Measurements from ENCODE around the gene MCM5. TPM values are rescaled to one million over a fixed set of nuclear protein-coding genes. Genes with fewer than 3 reads are reported as not detected.

Gene MCM5
- total and polyA plus RNA-seq, 2 donors from 2014 or later = 10.2 to 26.4 TPM

DNA sequence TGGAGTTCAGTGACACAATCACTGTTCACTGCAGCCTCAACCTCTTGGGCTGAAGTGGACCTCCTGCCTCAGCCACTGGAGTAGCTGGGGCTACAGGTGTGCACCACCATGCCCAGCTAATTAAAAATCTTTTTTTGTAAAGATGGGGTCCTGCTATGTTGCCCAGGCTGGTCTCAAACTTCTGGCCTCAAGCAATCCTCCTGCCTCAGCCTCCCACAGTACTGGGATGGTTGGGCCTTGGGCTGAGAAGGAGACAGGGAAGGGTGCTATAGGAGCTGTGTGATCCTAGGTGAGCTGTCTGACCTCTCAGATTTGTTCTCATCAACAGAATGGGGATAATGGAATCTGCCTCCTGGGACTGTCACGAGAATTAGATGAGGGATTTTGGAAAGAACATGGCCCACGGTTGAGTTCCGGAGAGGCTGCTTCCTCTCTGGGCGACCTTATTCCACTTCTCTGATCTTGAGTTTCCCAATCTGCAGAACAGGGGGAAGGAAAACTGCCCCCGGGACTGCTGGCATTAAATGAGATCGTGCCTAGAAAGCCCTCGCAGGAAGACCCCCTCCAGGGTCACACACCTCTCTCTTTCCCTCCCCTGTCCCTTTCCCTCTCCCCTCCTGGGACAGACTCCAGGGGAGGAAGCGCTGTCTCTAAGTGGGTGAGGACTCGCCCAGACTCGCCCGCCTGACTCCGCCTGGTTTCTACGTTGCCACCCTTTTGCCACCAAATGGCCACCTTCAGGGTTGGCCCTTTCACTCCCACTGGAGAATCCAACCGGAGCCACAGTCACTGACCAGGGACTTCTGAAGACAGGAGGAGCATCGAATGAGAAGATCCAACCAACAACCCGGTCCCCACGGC lies 50.1 kb downstream of the MCM5 start:
- intact Hi-C loops (cut with DNase I) = no loop called here
- FAIRE-seq (no peak), DNase-seq (peak in 1 of 5 donors; percentile 9)
- Histone ChIP-seq H3K36me3 (ENCODE audit: control insufficient read depth in 2 of 3, insufficient read depth in 3 of 3, low read length in 3 of 3) (no peaks in the 10 kb centered on the region), H3K9ac (ENCODE audit: low read length in 3 of 3) (no peak overlapping the region), H3K27me3 (ENCODE audit: control insufficient read depth, insufficient read depth, low read length) (no peaks in the 10 kb centered on the region), H3K4me1 (ENCODE audit: control insufficient read depth in 2 of 3, insufficient read depth in 2 of 3, low read depth in 1 of 3, low read length in 3 of 3) (no peaks in the 10 kb centered on the region), H3K9me3 (ENCODE audit: control insufficient read depth in 2 of 3, insufficient read depth in 1 of 3, low read length in 3 of 3) (no peaks in the 10 kb centered on the region), H3K4me3 (ENCODE audit: low read length in 3 of 3) (no peak overlapping the region), H3K27ac (ENCODE audit: low read depth in 2 of 2, low read length in 2 of 2) (no peak overlapping the region)
- TF ChIP-seq, protein P1, sequence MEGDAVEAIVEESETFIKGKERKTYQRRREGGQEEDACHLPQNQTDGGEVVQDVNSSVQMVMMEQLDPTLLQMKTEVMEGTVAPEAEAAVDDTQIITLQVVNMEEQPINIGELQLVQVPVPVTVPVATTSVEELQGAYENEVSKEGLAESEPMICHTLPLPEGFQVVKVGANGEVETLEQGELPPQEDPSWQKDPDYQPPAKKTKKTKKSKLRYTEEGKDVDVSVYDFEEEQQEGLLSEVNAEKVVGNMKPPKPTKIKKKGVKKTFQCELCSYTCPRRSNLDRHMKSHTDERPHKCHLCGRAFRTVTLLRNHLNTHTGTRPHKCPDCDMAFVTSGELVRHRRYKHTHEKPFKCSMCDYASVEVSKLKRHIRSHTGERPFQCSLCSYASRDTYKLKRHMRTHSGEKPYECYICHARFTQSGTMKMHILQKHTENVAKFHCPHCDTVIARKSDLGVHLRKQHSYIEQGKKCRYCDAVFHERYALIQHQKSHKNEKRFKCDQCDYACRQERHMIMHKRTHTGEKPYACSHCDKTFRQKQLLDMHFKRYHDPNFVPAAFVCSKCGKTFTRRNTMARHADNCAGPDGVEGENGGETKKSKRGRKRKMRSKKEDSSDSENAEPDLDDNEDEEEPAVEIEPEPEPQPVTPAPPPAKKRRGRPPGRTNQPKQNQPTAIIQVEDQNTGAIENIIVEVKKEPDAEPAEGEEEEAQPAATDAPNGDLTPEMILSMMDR (IDR thresholded peaks at IDR 0.05; ENCODE audit: borderline replicate concordance, extremely low read depth, insufficient read depth) = no peak

DNA sequence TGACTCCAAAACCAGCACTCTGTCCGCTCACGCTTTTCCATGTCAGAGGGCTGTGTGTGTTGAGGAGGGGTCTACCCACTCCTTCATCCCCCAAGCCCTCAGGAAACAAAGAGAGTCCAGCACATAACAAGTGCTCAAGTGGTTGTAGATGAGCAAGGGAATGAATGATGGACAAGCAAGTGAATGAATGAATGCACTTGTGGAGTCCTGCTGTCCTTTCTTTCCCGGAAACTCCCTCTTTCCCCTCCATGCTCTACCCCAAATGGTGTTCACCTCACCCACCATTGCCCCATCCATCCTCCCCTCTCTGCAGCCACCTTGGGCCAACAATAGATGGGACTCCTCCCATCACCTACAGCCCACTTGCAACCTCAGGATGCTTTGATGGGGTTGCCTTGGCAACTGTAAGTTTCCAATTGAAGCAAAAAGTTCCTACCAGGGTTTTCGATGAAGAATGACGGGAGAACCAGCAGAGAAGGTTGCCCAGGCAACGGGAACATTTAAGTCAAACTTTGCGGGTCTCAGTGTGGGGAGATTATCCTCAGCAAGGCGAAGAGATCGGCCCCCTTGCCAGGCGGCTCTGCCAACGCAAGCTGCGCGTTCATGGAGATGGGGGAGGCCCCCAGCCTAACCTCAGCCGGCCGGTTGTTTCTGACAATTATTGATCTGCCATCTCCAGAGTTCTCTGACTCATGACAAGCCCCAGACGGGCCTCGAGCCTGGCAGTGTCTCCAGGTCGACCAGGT lies 51.1 kb downstream of the MCM5 start:
- Histone ChIP-seq H3K27me3 (ENCODE audit: control insufficient read depth, insufficient read depth, low read length) (no peaks in the 10 kb centered on the region), H3K36me3 (ENCODE audit: control insufficient read depth in 2 of 3, insufficient read depth in 3 of 3, low read length in 3 of 3) (no peaks in the 10 kb centered on the region), H3K4me1 (ENCODE audit: control insufficient read depth in 2 of 3, insufficient read depth in 2 of 3, low read depth in 1 of 3, low read length in 3 of 3) (no peaks in the 10 kb centered on the region), H3K4me3 (ENCODE audit: low read length in 3 of 3) (no peak overlapping the region), H3K9me3 (ENCODE audit: control insufficient read depth in 2 of 3, insufficient read depth in 1 of 3, low read length in 3 of 3) (no peaks in the 10 kb centered on the region), H3K9ac (ENCODE audit: low read length in 3 of 3) (no peak overlapping the region), H3K27ac (ENCODE audit: low read depth in 2 of 2, low read length in 2 of 2) (no peak overlapping the region)
- DNase-seq (no peak), FAIRE-seq (no peak)
- intact Hi-C loops (cut with DNase I) = no loop called here
- TF ChIP-seq, protein P1 (IDR thresholded peaks at IDR 0.05; ENCODE audit: borderline replicate concordance, extremely low read depth, insufficient read depth) = no peak

DNA sequence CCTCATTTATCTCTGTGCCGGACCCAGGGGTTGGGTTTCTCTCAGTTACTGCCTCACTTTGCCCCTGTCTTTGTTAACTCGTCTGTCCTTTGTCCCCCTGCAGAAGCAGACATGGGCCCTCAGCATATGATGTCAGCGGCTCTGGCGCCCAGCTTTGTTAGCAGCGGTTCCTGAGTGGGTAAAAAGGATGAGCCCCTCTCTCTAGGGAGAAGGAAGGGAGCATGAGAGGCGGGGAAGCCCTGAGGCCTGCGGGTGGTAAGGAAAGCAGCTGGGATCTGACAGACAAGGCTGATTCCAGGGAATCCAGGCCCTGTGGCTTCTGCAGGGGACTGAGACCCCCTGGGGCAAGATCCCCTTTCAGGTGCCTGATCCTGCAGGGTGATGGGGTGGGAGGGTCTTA lies 51.7 kb downstream of the MCM5 start:
- Histone ChIP-seq H3K27me3 (ENCODE audit: control insufficient read depth, insufficient read depth, low read length) (no peaks in the 10 kb centered on the region), H3K4me1 (ENCODE audit: control insufficient read depth in 2 of 3, insufficient read depth in 2 of 3, low read depth in 1 of 3, low read length in 3 of 3) (no peaks in the 10 kb centered on the region), H3K4me3 (ENCODE audit: low read length in 3 of 3) (no peak overlapping the region), H3K27ac (ENCODE audit: low read depth in 2 of 2, low read length in 2 of 2) (no peak overlapping the region), H3K36me3 (ENCODE audit: control insufficient read depth in 2 of 3, insufficient read depth in 3 of 3, low read length in 3 of 3) (no peaks in the 10 kb centered on the region), H3K9ac (ENCODE audit: low read length in 3 of 3) (no peak overlapping the region), H3K9me3 (ENCODE audit: control insufficient read depth in 2 of 3, insufficient read depth in 1 of 3, low read length in 3 of 3) (no peaks in the 10 kb centered on the region)
- intact Hi-C loops (cut with DNase I) = no loop called here
- no peak for FAIRE-seq
- TF ChIP-seq, protein P1 (IDR thresholded peaks at IDR 0.05; ENCODE audit: borderline replicate concordance, extremely low read depth, insufficient read depth) = no peak
- DNase-seq = no peak

All from kidney (tissue), 14 donors.